Measurements from ENCODE around the gene CCDC39.

Gene CCDC39

GRCh38 chr3:180694321-180694720 lies 15.0 kb upstream of the CCDC39 start:
- no peak for TF ChIP-seq CTCF (IDR thresholded peaks at IDR 0.05)

- no peak for TF ChIP-seq CTCF (IDR thresholded peaks at IDR 0.05)
Measured at GRCh38 chr3:180693656-180694055, 14.4 kb upstream of the CCDC39 start.

DNA sequence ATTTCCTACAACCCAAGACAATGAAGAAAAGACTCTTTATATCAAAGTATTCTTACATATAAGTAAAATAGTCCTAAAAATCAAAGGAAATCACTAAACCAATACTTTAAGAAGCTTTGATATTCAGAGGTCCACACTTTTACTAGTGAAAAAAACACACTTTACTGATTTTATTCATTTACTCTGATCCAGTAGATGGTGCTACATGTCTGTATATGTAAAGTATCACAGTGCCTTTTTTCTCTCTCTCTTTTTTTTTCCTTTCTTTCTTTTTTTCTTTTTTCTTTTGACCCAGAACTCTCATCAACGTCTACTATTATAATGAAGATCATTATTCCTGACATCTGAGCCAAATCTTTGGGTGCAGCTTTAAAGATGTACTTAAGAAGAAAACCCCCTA lies 10.8 kb upstream of the CCDC39 start:
- TF ChIP-seq CTCF (IDR thresholded peaks at IDR 0.05), result peak; percentile 35; the same call in 1 of the 2 replicates

DNA sequence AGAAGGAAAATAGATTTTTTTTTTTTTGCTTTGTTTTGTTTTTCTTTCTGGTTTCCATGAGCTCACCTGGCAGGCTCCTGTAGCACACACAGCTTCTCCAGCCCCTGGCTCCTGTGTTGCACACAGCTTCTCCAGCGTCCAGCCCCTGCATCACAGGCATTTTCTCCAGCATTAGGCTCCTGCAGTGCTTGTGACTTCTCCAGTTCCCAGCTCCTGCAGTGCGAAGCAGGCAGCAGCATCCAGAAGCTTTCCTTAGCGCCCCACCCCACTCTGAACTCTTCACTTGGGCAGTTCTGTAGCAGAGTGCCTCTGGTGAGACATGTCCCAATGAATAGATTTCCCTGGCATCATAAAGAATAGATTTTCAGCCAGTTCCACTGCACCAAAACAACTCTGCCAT lies 5.5 kb upstream of the CCDC39 start:
- TF ChIP-seq CTCF (IDR thresholded peaks at IDR 0.05), result no peak

DNA sequence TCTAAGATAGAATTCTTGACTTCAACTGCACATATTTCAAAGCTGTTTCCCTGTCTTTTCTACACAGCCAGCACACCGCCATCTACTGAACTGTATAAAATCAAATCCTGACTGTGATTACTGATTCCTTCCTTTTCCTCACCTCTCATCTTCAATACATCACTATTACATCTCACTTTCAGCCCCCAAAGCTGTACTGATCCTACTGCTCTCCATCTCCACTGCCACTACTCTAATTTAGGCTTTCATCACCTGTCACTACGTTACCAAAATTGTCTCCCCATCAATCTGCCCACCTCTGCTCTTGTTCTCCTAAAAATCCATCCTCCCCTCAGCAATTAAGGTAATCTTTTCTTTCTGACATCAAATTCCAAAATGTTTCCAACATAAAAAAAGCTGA lies 4.5 kb upstream of the CCDC39 start:
- no peak for TF ChIP-seq CTCF (IDR thresholded peaks at IDR 0.05)

DNA sequence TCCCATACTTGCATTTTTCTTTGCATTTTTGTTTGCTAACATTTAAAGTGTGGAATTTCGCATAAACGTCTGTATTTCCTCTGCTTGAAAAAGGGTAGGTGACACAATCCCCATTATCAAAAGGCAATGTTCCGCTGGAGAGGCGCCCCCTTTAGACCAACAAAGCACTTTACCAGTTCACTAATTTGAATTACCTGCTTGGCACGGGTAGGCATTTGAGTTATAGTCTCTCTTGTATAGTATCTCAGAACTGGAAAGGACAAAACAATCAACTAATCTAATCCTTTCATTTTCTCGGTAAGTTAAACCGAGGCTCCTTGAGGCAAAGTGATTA lies 775 bp upstream of the CCDC39 start:
- peak; percentile 46; the same call in 1 of the 2 replicates for TF ChIP-seq CTCF (IDR thresholded peaks at IDR 0.05)

DNA sequence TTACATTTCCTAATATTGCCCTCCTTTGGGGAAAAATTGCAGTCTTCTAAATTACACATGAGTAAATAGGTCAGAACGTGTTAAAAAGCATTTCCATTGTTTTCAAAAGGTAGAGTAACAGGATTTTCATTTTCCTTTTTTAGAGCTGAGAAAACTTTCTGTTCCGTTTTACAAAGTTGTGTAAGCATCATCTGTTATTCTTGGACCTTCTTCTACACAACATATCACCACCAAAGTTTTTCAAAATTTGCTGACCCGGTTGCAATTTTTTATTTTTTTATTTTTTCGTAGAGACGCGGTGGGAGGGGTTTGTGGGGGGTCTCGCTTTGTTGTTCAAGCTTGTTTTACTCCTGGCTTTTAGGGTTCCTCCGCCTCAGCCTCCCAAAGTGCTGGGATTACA lies 1.1 kb downstream of the CCDC39 start:
- no peak for TF ChIP-seq CTCF (IDR thresholded peaks at IDR 0.05)

GRCh38 chr3:180661444-180661843 lies 17.8 kb downstream of the CCDC39 start:
- no peak for TF ChIP-seq CTCF (IDR thresholded peaks at IDR 0.05)
